HG03469 (cell line): ENCODE measurements around the gene GAL3ST1.

ENCODE experiments used
- ATAC-seq: cut with Tn5 transposase; IDR thresholded peaks from one replicate; pipeline ENCODE4 v1.9.1; 2021; ENCODE audit warnings: mild to moderate bottlenecking, moderate library complexity, moderate number of reproducible peaks; ENCODE audit not compliant: unreplicated experiment

The GAL3ST1 gene

DNA sequence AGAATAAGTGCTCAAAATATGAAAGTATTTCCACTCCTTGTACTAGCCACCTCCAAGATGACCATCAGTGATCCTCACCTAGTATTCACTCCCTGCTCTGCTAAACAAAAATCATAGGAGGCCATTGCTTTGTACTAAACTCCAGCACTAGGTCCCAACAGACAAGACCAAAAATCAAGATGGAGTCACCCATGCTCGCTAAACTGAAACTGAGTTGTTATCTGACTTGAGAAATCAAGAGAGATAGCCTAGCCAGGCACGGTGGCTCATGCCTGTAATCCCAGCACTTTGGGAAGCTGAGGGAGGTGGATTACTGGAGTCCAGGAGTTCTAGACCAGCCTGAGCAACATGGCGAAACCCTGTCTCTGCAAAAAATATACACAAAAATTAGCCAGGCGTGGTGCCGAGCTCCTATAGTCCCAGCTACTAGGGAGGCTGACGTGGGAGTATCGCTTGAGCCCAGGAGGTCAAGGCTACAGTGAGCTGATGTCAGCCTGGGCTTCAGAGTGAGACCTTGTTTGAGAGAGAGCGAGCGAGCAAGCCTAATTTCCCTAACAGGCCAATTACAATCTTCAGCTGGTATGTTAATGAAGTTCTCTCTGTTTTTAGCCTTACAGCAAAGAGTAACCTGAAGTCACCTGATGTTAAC, 37.3 kb downstream of the GAL3ST1 start:
- ATAC-seq, result no peak

DNA sequence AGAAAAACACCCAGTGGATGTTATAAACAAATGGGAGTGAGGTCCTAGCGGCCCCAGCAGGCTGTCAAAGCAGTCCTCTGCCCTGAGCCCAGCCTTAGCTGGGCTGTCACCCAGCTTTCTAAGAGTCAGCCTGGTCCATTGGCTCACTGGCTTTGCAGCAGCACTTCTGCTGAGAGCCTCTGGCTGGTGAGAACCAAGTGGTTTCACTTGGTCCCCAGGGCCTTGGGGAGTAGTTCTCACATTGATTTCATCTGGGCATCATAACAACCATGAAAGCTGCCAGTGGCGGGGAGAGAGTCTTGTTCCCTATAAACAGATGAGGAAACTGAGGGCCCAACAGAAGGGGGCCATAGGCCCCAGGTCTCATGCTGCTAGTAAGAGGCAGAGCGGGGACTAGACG, 39.3 kb downstream of the GAL3ST1 start:
- ATAC-seq, result no peak

DNA sequence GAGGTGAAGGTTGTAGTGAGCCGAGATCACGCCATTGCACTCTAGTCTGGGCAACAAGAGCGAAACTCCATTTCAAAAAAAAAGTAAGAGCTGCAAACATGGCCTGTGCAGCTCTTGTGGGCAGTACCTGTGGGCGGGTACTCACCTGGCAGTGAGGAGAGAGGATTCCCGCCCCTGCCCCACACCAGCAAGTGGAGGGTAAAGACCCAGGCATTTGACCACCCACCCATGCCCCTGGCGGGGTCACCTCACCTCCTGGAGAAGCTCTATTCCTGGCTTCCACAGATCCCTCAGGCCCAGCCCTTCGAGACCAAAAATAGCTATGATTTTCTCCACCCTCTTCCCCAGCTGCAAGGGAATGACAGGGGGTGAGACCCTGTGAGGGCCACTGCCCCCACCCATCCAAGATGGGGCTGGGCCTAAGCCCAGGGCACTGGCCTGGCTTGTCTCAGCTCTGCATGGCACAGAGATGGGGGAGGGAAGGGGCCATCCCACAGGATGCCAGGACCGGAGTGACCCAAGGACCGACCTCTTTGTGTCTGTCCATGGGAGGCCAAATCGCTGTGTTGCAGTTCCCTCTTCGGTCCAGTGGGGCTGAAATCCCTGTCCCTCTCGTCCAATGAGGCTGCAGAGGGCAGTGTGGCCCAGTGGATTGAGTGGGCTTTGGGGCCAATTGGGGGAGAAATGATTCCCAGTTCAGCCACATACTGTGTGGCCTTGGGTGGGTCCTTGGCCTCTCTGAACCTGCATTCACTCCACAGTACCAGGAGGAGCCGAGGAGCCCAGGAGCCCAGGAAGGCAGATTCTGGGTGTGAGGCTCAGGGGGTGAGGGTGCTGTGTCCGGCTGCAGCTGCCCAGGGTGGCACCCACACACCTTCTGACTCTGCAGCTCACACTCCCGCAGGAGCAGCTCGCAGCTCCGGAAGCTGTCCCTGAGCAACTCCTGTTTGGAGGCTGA, 42.5 kb downstream of the GAL3ST1 start:
- no peak for ATAC-seq

DNA sequence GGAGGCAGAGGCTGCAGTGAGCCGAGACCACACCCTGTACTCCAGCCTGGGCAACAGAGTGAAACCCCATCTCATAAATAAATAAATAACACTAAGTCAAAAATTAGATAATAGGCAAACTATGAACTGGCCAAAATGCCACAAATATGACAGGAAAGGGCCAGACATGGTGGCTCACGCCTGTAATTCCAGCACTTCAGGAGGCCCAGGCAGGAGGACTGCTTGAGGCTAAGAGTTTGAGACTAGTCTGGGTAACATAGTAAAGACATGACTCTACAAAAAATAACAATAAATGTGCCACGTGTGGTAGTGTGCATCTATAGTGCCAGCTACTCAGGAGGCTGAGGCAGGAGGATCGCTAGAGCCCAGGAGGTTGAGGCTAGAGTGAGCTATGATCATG, 47.8 kb downstream of the GAL3ST1 start:
- ATAC-seq, result no peak

DNA sequence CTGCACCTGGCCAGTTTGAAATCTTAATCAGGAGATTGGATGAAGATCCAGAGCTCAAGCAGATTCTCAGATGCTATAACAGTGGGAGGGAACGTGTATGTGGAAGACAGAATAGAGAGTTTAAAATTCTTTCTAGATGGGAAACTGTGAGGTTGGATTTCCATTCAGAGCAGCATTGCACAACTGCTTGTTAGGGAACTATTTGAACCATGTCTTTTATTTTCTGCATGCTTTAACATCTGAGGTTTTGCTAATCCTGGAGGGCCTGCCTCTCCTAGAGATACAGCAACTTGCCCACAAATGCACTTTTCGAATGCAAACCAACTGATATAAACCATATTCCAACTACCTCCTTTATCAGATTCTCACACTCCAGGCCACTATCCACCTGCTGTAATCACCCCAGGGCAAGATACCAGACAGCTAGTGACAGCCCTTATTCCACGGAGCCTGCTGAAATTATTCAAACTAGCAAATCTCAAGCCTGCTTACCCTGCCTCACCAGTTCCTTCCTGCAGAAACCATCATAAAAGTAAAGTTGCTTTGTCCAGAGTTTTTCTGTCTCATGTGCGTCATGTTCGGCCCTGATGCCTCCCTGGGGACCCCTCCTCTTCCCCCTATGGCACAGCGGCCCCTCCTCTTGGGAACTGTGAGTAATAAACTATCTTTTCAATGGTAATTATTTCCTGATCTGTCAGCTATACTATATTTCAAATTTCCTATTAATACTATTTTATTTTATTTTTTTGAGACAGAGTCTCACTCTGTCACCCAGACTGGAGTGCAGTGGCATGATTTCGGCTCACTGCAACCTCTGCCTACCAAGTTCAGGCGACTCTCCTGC, 50.6 kb downstream of the GAL3ST1 start:
- no peak for ATAC-seq

DNA sequence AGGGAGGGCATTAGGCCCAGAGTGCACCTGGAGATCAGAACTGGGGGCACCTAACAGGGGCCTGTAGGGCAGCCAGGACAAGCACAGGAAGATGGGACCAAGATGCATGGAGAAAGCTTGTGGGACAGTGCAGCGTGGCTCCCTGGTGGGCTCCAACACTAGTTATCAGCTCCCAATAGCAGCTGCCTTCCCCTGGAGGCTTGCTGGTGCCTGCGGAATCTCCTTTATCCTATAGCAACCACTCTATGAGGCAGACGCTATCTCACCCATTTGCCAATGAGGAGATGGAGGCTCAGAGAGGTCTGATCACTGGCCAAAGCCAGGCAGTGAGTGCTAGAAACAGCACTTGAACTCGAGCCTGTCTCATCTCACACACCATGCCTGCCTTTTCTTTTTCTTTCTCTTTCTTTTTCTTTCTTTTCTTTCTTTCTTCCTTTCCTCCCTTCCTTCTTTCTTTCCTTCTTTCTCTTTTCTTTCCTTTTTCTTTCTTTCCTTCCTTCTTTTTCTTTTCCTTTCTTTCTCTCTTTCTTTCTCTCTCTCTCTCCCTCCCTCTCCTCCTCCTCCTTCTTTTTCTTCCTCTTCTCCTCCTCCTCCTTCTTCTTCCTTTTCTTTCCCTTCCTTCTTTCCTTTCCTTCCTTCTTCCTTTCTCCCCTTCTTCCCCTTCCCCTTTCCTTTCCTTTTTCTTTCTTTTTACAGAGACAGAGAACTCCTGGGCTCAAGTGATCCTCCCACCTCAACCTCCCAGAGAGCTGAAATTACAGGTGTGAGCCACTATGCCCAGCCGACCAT, 52.9 kb downstream of the GAL3ST1 start:
- no peak for ATAC-seq

DNA sequence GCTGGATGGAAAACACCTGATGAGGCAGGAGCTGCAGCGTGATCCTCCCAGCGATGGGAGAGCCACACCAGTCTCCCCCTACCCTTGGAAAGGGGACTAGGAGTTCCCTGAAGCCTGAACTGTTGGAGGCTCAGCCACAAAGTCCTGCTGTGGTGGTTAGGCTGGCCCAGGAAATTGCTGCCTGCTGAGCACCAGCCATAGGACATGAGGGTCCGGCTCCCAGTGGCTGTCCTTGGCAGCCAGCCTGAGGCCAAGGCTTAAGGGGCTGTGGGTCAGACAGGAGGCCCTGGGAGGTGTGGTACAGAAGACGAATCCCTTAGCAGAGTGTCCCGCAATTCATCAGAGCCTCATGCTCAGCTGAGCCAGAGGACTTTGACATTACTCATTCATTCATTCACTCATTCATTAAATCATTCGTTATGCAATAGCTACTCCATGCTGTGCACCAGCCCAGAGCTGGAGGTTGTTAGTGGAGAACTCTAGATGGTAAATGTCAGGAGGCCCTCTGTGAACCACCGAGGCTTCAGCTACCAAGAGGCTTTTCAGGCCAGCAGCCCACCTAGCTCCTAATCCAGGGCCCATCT, 54.5 kb downstream of the GAL3ST1 start:
- ATAC-seq, result no peak

DNA sequence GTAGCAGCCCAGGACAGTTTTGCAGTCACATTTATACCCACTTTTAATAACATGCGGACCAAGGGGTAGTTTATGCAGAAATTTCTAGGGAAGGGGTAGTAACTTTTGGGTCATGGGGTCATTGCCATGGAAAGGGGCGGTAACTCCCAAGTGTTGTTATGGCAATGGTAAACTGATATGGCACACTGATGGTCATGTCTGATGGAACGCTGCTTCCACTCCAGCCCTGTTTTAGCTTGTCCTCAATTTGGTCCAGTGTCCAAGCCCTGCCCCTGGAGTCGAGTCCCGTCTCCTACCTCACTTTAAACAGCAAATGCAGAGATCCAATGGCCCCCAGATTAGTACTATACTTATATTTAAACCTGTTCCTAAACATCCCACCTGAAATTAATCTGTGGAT, 57.7 kb downstream of the GAL3ST1 start:
- no peak for ATAC-seq

DNA sequence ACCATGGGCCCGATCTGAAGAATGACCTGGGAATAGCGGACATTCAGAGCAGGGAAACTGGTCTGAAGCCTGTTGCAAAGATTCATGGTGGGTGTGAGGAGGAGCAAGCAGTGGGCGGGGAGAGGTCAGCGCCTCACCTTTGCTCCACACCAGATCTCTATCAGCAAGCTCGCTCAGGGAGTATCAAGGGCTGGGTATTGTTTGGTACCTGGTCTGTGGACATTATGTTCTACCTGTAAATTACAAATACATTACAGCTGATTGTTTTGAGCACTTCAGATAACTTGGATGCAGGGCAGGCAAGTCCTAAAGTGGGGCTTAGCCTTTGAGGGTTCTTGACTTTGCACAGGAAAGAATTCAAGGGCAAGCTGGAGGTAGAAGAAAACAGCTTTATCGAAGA, 58.2 kb downstream of the GAL3ST1 start:
- ATAC-seq, result no peak

DNA sequence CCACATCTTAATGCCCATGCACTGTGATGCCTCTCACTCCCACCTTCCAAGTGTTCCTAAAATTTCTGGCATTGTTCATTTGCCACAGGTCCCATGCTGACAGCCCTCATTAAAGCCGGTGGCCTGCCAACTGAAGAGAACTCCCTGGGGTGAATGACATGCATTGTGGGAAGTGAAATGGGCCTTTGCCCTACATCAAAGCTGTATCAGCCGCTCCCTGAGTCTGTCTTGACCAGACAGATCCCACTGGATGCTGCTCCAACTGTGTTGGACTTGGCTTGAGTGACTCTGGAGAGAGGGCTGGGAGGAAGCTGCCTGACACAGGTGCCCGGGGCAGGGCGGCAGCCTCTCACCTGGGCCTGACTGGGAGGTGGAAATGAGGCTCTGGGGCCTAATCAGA, 60.2 kb downstream of the GAL3ST1 start:
- ATAC-seq, result no peak

DNA sequence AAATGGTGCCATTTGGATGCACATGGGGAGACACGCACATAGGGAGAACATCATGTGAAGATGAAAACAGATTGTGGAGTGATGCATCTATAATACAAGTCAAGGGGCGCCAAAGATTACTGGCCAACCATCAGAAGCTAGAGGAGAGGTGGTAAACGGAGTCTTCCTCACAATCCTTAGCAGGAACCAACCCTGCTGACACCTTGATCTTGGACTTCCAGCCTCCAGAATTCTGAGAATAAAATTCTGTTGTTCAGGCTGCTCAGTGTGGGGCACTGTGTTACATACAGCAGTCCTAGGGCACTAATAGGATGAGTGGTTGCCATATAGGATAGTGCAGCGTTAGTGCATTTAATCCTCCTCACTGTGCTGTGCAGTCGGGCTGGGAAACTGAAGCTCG, 61.0 kb downstream of the GAL3ST1 start:
- ATAC-seq, result no peak

DNA sequence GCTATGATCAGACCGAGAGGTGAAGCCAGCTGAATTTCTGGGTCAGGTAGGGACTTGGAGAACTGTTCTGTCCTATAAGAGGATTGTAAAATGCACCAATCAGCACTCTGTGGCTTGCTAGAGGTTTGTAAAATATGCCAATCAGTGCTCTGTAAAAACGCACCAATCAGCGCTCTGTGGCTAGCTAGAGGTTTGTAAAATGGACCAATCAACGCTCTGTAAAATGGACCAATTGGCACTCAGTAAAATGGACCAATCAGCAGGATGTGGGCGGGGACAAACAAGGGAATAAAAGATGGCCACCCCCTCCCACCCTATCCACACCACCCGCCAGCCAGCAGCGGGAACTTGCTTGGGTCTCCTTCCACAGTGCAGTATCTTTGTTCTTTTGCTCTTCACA, 62.6 kb downstream of the GAL3ST1 start:
- no peak for ATAC-seq

DNA sequence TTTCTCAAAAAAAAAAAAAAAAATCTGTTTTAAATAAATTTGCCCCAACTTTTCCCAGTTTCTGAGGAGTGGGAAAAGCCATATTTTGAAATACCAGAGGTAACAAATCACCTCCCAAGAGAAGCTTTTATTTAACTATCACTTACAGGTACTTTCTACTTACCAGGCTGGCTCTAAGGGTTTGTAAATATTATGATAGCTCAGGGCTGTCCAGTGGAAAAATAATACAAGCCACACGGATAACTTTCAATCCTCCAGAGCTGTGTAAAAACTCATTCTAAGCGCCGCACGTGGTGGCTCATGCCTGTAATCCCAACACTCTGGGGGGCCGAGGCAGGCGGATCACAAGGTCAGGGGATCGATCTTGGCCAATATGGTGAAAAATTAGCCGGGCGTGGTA, 63.4 kb downstream of the GAL3ST1 start:
- ATAC-seq, result no peak

DNA sequence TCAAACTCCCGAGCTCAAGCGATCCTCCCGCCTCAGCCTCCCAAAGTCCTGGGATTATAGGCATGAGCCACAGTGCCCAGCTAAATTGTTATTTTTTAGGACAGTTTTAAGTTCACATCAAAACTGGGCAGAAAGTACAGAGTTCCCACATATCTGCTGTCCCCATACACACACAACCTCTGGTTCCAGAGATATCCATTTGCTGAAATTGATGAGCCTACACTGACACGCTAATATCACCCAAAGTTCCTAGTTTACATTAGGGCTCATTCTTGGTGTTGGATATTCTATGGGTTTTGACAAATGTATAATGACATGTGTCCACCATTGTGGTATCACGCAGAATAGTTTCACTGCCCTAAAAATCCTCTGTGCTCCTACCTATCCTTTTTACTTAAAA, 66.2 kb downstream of the GAL3ST1 start:
- no peak for ATAC-seq

DNA sequence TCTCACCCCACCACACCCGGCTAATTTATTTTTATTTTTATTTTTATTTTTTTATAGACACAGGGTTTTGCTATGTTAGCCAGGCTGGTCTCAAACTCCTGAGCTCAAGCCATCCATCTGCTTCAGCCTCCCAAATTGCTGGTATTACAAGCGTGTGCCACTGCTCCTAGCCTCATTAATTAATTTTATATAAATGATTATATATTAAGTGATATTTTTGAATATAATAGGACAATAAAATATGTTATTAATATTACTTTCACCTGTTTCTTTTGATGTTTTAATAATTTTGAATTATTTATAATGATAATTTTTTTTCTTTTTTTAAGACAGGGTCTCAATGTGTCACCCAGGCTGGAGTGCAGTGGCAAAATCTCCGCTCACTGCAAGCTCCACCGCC, 66.8 kb downstream of the GAL3ST1 start:
- ATAC-seq, result no peak

DNA sequence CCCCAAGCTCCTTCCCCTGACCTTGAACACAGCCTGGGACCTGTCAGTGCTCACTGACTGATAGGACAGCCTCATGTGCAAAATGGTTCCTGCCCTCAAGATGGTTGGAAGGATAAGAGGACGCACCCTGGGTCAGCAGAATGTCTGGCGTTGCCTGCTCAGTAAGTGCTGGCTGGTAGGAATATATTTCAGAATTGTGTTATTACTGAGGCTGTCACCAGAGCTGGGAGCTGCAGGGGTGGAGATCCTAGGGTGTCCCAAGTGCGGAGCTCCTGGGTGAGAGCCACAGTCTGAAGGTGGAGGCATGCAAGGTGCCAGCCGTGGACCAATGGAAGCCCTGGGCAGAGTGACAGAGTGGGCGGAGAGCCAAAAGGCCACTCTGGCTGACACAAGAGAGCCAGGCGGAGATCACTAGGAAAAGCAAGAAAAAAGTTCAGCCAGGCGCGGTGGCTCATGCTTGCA, 67.9 kb downstream of the GAL3ST1 start:
- no peak for ATAC-seq
